ENCODE results near the gene NUDT3. TPM values are rescaled to one million over a fixed set of nuclear protein-coding genes. Genes with fewer than 3 reads are reported as not detected.

The NUDT3 gene
- total and polyA plus RNA-seq, 2 experiments from 2014 or later = 12.1 to 31.1 TPM

GRCh38 chr6:34333858-34334257 is 58.6 kb downstream of the NUDT3 start (continued):
- TF ChIP-seq ZNF462 (CRISPR knock-in tag; IDR thresholded peaks at IDR 0.05) = no peak
- TF ChIP-seq REST (IDR thresholded peaks at IDR 0.05; ENCODE audit: unreplicated experiment) = no peak
- TF ChIP-seq POLR2AphosphoS5 (IDR thresholded peaks at IDR 0.05; ENCODE audit: low read depth) = no peak
- TF ChIP-seq EZH2phosphoT487 (IDR thresholded peaks at IDR 0.05; ENCODE audit: unreplicated experiment) = no peak
- TF ChIP-seq EZH2 (IDR thresholded peaks at IDR 0.05; ENCODE audit: low read depth, unreplicated experiment) = no peak
